BLaER1 treated with 17β-estradiol and CSF1 and Interleukin-3, amounts not matched to agents 10 nM and 100 nM (cell line): ENCODE results near the gene CLEC5A.
"Not testable (repeated sequence)": the region's sequence is repeated elsewhere in the genome, so short reads cannot be mapped to it uniquely, and the experiment has no call there.

Experiments
- H3K27ac ChIP-seq, 11 experiments: shearing (Covaris generic); formaldehyde crosslinking; 2 replicates each; pipeline ENCODE4 v1.8.1; 2022
- H3K27me3 ChIP-seq, 11 experiments: shearing (Covaris generic); formaldehyde crosslinking; 2 replicates each; pipeline ENCODE4 v1.8.1; 2022
- H3K36me3 ChIP-seq, 11 experiments: shearing (Covaris generic); formaldehyde crosslinking; 2 replicates each; pipeline ENCODE4 v1.8.1; 2022
- H3K4me1 ChIP-seq, 10 experiments: shearing (Covaris generic); formaldehyde crosslinking; 2 replicates each; pipeline ENCODE4 v1.8.1; 2022
- H3K4me2 ChIP-seq, 11 experiments: shearing (Covaris generic); formaldehyde crosslinking; 2 replicates each; pipeline ENCODE4 v1.8.1; 2022
- H3K4me3 ChIP-seq, 10 experiments: shearing (Covaris generic); formaldehyde crosslinking; 2 replicates each; pipeline ENCODE4 v1.8.1; 2022
- H3K9ac ChIP-seq, 11 experiments: shearing (Covaris generic); formaldehyde crosslinking; 2 replicates each; pipeline ENCODE4 v1.8.1; 2022
- H3K9me3 ChIP-seq, 11 experiments: shearing (Covaris generic); formaldehyde crosslinking; replicated peaks in 1 of 11; 2 replicates each; pipeline ENCODE4 v1.8.1; 2022
- H4K20me1 ChIP-seq, 11 experiments: shearing (Covaris generic); formaldehyde crosslinking; 2 replicates each; pipeline ENCODE4 v1.8.1; 2022
- Cebpa-rat ChIP-seq, 11 experiments: shearing (Covaris generic); IDR thresholded peaks; 2 replicates each; pipeline ENCODE4 v1.8.1; 2022

Gene CLEC5A

GRCh38 chr7:141911391-141911790 lies 35.4 kb downstream of the CLEC5A start:
- no peaks in the 10 kb centered on the region for H3K27me3 ChIP-seq
- no peak overlapping the region for H3K4me3 ChIP-seq
- TF ChIP-seq Cebpa-rat (IDR thresholded peaks at IDR 0.05): no peak

GRCh38 chr7:141906285-141906684 lies 40.5 kb downstream of the CLEC5A start:
- Histone ChIP-seq H3K27ac (no peak overlapping the region), H3K36me3 (no peaks in the 10 kb centered on the region), H4K20me1 (no peaks in the 10 kb centered on the region), H3K9me3 (no peaks in the 10 kb centered on the region), H3K4me1 (peaks cover 0 to 8% (median 0%) of the 10 kb centered on the region in 10 experiments; a peak in 4 of 20 replicates), H3K4me3 (no peak overlapping the region), H3K4me2 (no peak overlapping the region), H3K9ac (no peak overlapping the region), H3K27me3 (no peaks in the 10 kb centered on the region)
- no peak for TF ChIP-seq Cebpa-rat (IDR thresholded peaks at IDR 0.05)

More at GRCh38 chr7:141911391-141911790, 35.4 kb downstream of the CLEC5A start:
- Histone ChIP-seq H4K20me1 (no peaks in the 10 kb centered on the region), H3K4me1 (peaks cover 0 to 13% (median 5%) of the 10 kb centered on the region in 10 experiments; a peak in 8 of 20 replicates), H3K9ac (no peak overlapping the region), H3K9me3 (no peaks in the 10 kb centered on the region), H3K36me3 (no peaks in the 10 kb centered on the region), H3K27ac (no peak overlapping the region), H3K4me2 (no peak overlapping the region)

GRCh38 chr7:141899366-141899765 lies 47.4 kb downstream of the CLEC5A start:
- H3K4me2 ChIP-seq, H3K27me3 ChIP-seq, H3K9ac ChIP-seq, H3K4me3 ChIP-seq, H3K4me1 ChIP-seq, H4K20me1 ChIP-seq, H3K36me3 ChIP-seq, H3K27ac ChIP-seq: not testable (repeated sequence)
- peaks cover 0 to 24% (median 5%) of the 10 kb centered on the region in 11 experiments; a peak in 6 of 22 replicates for H3K9me3 ChIP-seq

GRCh38 chr7:141891336-141891735 lies 55.4 kb downstream of the CLEC5A start:
- Histone ChIP-seq H3K36me3 (no peaks in the 10 kb centered on the region), H3K9me3 (peaks cover 0 to 50% (median 0%) of the 10 kb centered on the region in 11 experiments; a peak in 9 of 22 replicates), H3K4me2 (peak overlapping the region in 4 of 11 experiments; percentile 3 to 49 (median 28); a peak in 4 of 22 replicates), H4K20me1 (no peaks in the 10 kb centered on the region), H3K27me3 (no peaks in the 10 kb centered on the region), H3K4me3 (no peak overlapping the region), H3K9ac (no peak overlapping the region), H3K27ac (no peak overlapping the region), H3K4me1 (peaks cover 0 to 33% (median 11%) of the 10 kb centered on the region in 10 experiments; a peak in 13 of 20 replicates)
- TF ChIP-seq Cebpa-rat (IDR thresholded peaks at IDR 0.05): no peak

GRCh38 chr7:141889321-141889720 lies 57.5 kb downstream of the CLEC5A start:
- Histone ChIP-seq H3K4me3 (no peak overlapping the region), H3K4me2 (peak overlapping the region in 8 of 11 experiments; percentile 8 to 61 (median 32); a peak in 11 of 22 replicates), H3K27ac (peak overlapping the region; percentile 40 to 79 (median 57); a peak in 17 of 22 replicates), H3K4me1 (peaks cover 0 to 53% (median 11%) of the 10 kb centered on the region in 10 experiments; a peak in 13 of 20 replicates), H3K9me3 (peaks cover 0 to 46% (median 0%) of the 10 kb centered on the region in 11 experiments; a peak in 10 of 22 replicates), H4K20me1 (no peaks in the 10 kb centered on the region), H3K36me3 (no peaks in the 10 kb centered on the region), H3K9ac (peak overlapping the region in 4 of 11 experiments; percentile 32 to 52 (median 40); a peak in 4 of 22 replicates), H3K27me3 (no peaks in the 10 kb centered on the region)
- TF ChIP-seq Cebpa-rat (IDR thresholded peaks at IDR 0.05): no peak; a peak in 1 of 22 replicates

- Histone ChIP-seq H3K27me3 (no peaks in the 10 kb centered on the region), H3K9me3 (peaks cover 0 to 37% (median 8%) of the 10 kb centered on the region in 11 experiments; a peak in 16 of 22 replicates), H3K4me1 (peaks cover 0 to 43% (median 10%) of the 10 kb centered on the region in 10 experiments; a peak in 13 of 20 replicates), H3K4me3 (no peak overlapping the region), H4K20me1 (no peaks in the 10 kb centered on the region), H3K9ac (no peak overlapping the region; a peak in 2 of 22 replicates), H3K27ac (peak overlapping the region in 3 of 11 experiments; percentile 1 to 36 (median 16); a peak in 5 of 22 replicates), H3K36me3 (no peaks in the 10 kb centered on the region), H3K4me2 (peak overlapping the region in 4 of 11 experiments; percentile 12 to 58 (median 34); a peak in 7 of 22 replicates)
- no peak for TF ChIP-seq Cebpa-rat (IDR thresholded peaks at IDR 0.05)
These were observed 62.1 kb downstream of the CLEC5A start for GRCh38 chr7:141884539-141885225.

- Histone ChIP-seq H3K4me1 (peaks cover 0 to 23% (median 0%) of the 10 kb centered on the region in 10 experiments; a peak in 8 of 20 replicates), H3K9me3 (peaks cover 0 to 21% (median 7%) of the 10 kb centered on the region in 11 experiments; a peak in 15 of 22 replicates), H3K4me2 (no peak overlapping the region), H3K27me3 (no peaks in the 10 kb centered on the region), H4K20me1 (no peaks in the 10 kb centered on the region), H3K4me3 (no peak overlapping the region), H3K36me3 (no peaks in the 10 kb centered on the region), H3K27ac (no peak overlapping the region), H3K9ac (no peak overlapping the region)
- TF ChIP-seq Cebpa-rat (IDR thresholded peaks at IDR 0.05): no peak
These were observed 65.8 kb downstream of the CLEC5A start for GRCh38 chr7:141880960-141881359.

- H3K4me2 ChIP-seq: no peak overlapping the region
- H3K9ac ChIP-seq: no peak overlapping the region
- H3K27ac ChIP-seq: no peak overlapping the region
- H3K4me1 ChIP-seq: peaks cover 0 to 12% (median 8%) of the 10 kb centered on the region in 10 experiments; a peak in 12 of 20 replicates
- H4K20me1 ChIP-seq: no peaks in the 10 kb centered on the region
- H3K4me3 ChIP-seq: no peak overlapping the region
- peaks cover 0 to 14% (median 0%) of the 10 kb centered on the region in 11 experiments; a peak in 5 of 22 replicates for H3K9me3 ChIP-seq
- no peak for TF ChIP-seq Cebpa-rat (IDR thresholded peaks at IDR 0.05)
- no peaks in the 10 kb centered on the region for H3K27me3 ChIP-seq
- no peaks in the 10 kb centered on the region for H3K36me3 ChIP-seq
These were observed 69.4 kb downstream of the CLEC5A start for GRCh38 chr7:141877365-141877764.
